Measurements from ENCODE around the gene GRIK2.

The GRIK2 gene

DNA sequence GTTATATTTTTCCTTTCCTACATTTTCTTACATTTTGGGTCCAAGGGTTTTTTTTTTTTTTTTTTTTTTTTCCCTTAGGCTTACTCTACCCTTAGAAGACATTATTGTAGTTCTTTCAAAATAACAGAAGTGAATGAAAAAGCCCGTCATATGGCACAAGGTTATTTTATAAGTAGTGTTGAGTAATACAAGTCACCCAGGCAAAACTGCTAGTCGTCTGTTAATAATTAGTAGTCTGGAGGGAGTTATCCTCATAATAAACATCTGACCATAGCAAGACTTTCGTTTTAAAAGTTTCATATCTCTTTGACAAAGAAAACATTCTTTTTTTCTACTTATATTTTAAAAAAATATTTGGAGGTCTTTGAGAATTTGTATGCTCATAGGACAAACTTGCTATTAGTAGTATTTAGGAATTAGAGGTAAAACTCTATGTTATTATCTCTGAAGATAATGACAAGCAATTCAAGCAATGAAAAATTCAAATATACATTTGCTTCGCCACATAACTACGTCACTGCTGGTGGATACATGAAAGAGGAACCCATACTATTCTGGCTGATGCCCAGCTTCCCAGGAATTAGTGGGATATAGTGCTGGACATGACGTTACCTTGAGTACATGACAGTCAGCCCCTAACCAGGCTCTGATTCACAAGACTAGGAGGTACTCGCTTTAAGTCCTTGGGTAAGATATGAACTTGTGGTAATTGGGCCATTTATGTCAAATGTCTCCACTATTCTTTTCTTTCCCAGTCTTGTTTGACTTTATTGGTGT is 532.8 kb downstream of the GRIK2 start:
- Histone ChIP-seq H3K36me3 (ENCODE audit: control insufficient read depth, insufficient read depth, low read length) (no peaks in the 10 kb centered on the region), H3K4me1 (ENCODE audit: control insufficient read depth, insufficient read depth, low read length) (no peaks in the 10 kb centered on the region), H3K9me3 (ENCODE audit: control insufficient read depth, insufficient read depth, low read length) (no peaks in the 10 kb centered on the region), H3K4me3 (ENCODE audit: low read depth, low read length) (no peak overlapping the region), H3K27me3 (ENCODE audit: control insufficient read depth, insufficient read depth, low read length) (no peaks in the 10 kb centered on the region), H3K9ac (ENCODE audit: low read depth, low read length) (no peak overlapping the region)

DNA sequence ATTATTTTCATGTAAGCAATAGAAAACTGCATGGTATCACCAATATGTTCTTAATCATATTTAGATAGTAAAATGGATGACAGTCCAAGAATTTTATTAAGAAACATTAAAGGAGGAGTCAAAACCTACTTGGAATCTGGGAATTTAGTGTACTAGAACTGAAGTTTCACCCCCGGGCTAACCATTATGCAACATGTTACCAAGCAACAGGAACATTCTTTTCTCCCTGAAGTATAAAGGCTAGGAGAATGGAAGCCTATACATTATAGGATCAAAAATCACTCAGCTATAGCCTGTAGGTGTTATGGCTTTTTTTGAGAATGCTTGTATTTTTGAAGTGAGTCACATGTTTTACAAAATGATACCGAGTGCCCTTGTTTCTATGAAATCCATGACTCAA is 538.3 kb downstream of the GRIK2 start:
- Histone ChIP-seq H3K27me3 (ENCODE audit: control insufficient read depth, insufficient read depth, low read length) (no peaks in the 10 kb centered on the region), H3K4me3 (ENCODE audit: low read depth, low read length) (no peak overlapping the region)

DNA sequence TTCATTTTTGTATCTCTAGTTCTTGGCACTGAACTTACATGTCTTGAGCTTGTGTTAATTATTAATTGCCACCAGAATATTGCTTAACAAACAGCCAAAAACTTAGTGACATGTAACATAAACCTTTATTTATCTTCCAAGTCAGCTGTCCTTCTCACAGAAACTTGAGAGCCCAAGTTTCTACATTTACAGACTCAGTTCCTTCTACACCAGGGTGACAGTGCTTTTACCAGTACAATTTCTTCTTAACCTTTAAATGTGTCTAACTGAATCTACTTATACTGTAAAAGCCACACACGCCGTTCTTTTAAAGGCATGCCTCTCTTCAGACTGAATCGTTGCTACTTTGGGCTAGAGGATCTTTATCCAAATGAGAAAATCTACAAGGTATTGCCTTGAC is 539.2 kb downstream of the GRIK2 start:
- Histone ChIP-seq H3K4me3 (ENCODE audit: low read depth, low read length) (no peak overlapping the region), H3K9ac (ENCODE audit: low read depth, low read length) (no peak overlapping the region), H3K36me3 (ENCODE audit: control insufficient read depth, insufficient read depth, low read length) (no peaks in the 10 kb centered on the region), H3K27me3 (ENCODE audit: control insufficient read depth, insufficient read depth, low read length) (no peaks in the 10 kb centered on the region), H3K9me3 (ENCODE audit: control insufficient read depth, insufficient read depth, low read length) (no peaks in the 10 kb centered on the region), H3K4me1 (ENCODE audit: control insufficient read depth, insufficient read depth, low read length) (no peaks in the 10 kb centered on the region)

More for the DNA sequence above, 538.3 kb downstream of the GRIK2 start:
- H3K36me3 ChIP-seq (ENCODE audit: control insufficient read depth, insufficient read depth, low read length): no peaks in the 10 kb centered on the region
- H3K9ac ChIP-seq (ENCODE audit: low read depth, low read length): no peak overlapping the region
- H3K9me3 ChIP-seq (ENCODE audit: control insufficient read depth, insufficient read depth, low read length): no peaks in the 10 kb centered on the region
- H3K4me1 ChIP-seq (ENCODE audit: control insufficient read depth, insufficient read depth, low read length): no peaks in the 10 kb centered on the region

DNA sequence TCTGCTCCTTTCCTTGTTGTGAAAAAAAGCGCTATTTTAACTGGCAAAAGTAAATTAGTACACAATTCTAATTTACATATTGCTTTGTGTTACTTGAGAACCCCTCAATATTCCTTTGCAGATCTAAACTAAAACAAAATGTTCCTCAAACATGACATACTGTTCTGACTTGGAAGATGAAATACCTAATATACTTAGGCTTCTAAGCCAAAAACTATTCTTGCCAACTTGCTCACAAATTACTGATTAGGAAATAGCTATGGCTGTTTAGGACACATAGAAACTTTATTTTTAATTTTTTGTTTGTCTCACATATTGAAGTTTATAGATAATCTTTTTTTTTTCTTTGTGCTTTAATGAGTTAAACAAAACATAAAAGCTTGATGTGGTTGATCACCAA is 542.2 kb downstream of the GRIK2 start:
- H3K9me3 ChIP-seq (ENCODE audit: control insufficient read depth, insufficient read depth, low read length): no peaks in the 10 kb centered on the region
- no peaks in the 10 kb centered on the region for H3K36me3 ChIP-seq (ENCODE audit: control insufficient read depth, insufficient read depth, low read length)
- H3K27me3 ChIP-seq (ENCODE audit: control insufficient read depth, insufficient read depth, low read length): no peaks in the 10 kb centered on the region
- no peak overlapping the region for H3K9ac ChIP-seq (ENCODE audit: low read depth, low read length)
- H3K4me1 ChIP-seq (ENCODE audit: control insufficient read depth, insufficient read depth, low read length): no peaks in the 10 kb centered on the region
- no peak overlapping the region for H3K4me3 ChIP-seq (ENCODE audit: low read depth, low read length)

DNA sequence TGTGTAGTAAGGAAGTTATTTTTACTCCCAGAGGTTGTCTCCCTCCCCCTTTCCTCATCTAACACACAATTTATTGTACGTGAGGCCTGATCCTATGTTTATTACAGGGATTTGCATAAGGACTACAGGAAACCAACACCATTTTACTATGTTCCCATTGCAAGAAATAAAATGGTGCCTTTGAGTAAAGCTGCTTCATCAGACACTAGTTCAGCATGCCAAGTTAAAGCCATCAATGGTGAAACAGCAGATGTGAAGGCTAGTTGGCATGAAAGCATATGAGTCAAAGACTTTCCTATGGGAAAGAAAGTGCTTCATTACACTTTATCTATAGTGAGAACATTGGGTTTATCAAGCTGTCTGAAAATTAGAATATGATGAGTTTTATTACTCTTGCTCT is 543.0 kb downstream of the GRIK2 start:
- Histone ChIP-seq H3K36me3 (ENCODE audit: control insufficient read depth, insufficient read depth, low read length) (no peaks in the 10 kb centered on the region), H3K9me3 (ENCODE audit: control insufficient read depth, insufficient read depth, low read length) (no peaks in the 10 kb centered on the region), H3K4me3 (ENCODE audit: low read depth, low read length) (no peak overlapping the region), H3K9ac (ENCODE audit: low read depth, low read length) (no peak overlapping the region), H3K4me1 (ENCODE audit: control insufficient read depth, insufficient read depth, low read length) (no peaks in the 10 kb centered on the region), H3K27me3 (ENCODE audit: control insufficient read depth, insufficient read depth, low read length) (no peaks in the 10 kb centered on the region)

DNA sequence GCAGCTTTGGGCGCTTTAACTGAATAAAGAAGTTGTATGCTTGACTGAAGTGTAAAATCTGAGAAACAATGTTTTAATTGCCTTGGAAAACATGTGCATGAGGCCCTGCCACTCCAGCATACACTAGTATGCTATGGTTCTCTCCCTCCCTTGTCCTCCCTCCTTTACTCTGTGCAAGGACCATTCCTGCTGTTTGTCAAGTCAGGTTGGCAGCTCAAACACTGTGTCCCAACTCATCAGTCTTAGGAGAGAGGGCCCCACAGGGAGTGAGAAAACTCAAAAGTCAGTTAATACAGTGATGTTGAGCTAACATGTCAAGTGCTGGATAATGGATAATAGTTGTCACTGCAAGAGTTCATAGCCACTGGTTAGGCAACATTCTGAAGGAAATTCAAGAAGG is 543.6 kb downstream of the GRIK2 start:
- Histone ChIP-seq H3K27me3 (ENCODE audit: control insufficient read depth, insufficient read depth, low read length) (no peaks in the 10 kb centered on the region), H3K4me3 (ENCODE audit: low read depth, low read length) (no peak overlapping the region)

DNA sequence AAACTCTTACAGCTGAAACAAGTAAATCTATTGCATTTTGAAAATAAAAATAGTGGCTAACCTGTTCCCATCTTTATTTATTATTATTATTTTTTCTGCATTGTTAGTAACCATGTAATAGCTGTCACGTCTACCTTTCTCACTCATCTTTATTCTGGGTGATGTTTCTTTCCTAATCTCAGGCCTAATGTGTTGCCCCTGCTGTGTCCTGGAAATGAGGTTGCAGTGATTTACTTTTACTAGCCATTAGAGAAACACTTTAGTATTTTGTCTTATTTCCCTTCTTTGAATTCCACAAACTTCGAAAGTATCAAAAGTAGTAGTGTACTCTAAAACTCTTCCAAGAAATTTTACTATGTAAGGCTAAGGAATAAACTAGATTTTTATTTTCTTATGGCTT is 546.9 kb downstream of the GRIK2 start:
- Histone ChIP-seq H3K27me3 (ENCODE audit: control insufficient read depth, insufficient read depth, low read length) (no peaks in the 10 kb centered on the region), H3K36me3 (ENCODE audit: control insufficient read depth, insufficient read depth, low read length) (no peaks in the 10 kb centered on the region), H3K4me1 (ENCODE audit: control insufficient read depth, insufficient read depth, low read length) (no peaks in the 10 kb centered on the region), H3K9me3 (ENCODE audit: control insufficient read depth, insufficient read depth, low read length) (no peaks in the 10 kb centered on the region), H3K4me3 (ENCODE audit: low read depth, low read length) (no peak overlapping the region), H3K9ac (ENCODE audit: low read depth, low read length) (no peak overlapping the region)

More for the DNA sequence above, 543.6 kb downstream of the GRIK2 start:
- H3K36me3 ChIP-seq (ENCODE audit: control insufficient read depth, insufficient read depth, low read length): no peaks in the 10 kb centered on the region
- no peak overlapping the region for H3K9ac ChIP-seq (ENCODE audit: low read depth, low read length)
- H3K9me3 ChIP-seq (ENCODE audit: control insufficient read depth, insufficient read depth, low read length): no peaks in the 10 kb centered on the region
- H3K4me1 ChIP-seq (ENCODE audit: control insufficient read depth, insufficient read depth, low read length): no peaks in the 10 kb centered on the region

DNA sequence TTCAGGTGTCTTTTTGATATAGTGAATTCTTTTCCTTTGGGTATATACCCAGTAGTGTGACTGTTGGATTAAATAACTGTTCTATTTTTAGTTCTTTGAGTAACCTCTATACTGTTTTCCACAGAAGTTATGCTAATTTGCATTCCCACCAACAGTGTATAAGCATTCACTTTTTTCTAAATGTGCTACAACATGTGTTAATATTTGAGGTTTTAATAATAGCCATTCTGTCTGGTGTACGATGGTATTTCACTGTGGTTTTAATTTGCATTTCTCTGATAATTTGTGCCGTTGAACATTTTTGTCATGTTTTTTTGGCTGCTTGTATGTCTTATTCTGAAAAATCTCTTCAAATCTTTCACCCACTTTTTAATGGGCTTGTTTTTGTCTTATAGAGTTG is 563.5 kb downstream of the GRIK2 start:
- no peaks in the 10 kb centered on the region for H3K9me3 ChIP-seq (ENCODE audit: control insufficient read depth, insufficient read depth, low read length)
- H3K4me1 ChIP-seq (ENCODE audit: control insufficient read depth, insufficient read depth, low read length): no peaks in the 10 kb centered on the region
- no peak overlapping the region for H3K9ac ChIP-seq (ENCODE audit: low read depth, low read length)
- H3K4me3 ChIP-seq (ENCODE audit: low read depth, low read length): no peak overlapping the region
- no peaks in the 10 kb centered on the region for H3K36me3 ChIP-seq (ENCODE audit: control insufficient read depth, insufficient read depth, low read length)
- H3K27me3 ChIP-seq (ENCODE audit: control insufficient read depth, insufficient read depth, low read length): no peaks in the 10 kb centered on the region

DNA sequence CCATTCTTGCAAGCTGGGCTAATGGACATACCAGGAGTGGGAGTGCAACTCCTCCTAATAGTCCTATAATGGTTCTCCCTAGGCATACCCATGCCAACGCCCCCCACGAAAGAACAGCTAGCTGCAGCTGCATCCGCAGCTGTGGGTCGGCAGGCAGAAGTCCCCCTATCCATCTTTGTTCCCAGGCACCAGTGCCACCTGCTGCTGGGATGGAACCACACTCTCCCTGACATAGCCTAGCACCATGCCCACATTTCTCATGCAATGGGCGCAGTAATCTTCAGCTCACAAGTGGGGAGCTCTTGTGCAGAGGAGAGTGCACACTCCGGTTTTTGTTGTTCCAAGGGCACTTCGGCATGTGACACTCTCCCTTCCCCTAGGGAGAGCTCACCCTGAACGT is 567.8 kb downstream of the GRIK2 start:
- Histone ChIP-seq H3K9me3 (ENCODE audit: control insufficient read depth, insufficient read depth, low read length) (no peaks in the 10 kb centered on the region), H3K4me3 (ENCODE audit: low read depth, low read length) (no peak overlapping the region)

DNA sequence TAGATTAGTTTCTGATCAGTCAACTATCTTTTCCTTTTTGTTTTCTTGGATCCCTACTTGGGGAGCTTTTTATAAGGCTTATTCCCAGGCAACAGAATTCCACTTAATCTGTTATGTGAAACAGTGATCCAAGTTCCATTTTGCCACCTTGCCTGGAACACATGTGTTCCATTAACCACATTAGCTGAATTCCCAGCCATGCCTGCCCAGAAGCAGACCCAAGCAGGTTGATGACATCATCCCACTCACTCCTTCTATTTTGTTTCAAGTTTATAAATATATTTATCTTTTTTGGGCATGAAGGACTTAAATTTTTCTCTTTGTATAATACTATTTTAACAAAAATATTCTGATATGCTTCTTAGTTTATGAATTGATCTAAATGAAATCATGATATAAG is 587.4 kb downstream of the GRIK2 start:
- no peak overlapping the region for H3K4me3 ChIP-seq (ENCODE audit: low read depth, low read length)
- no peaks in the 10 kb centered on the region for H3K27me3 ChIP-seq (ENCODE audit: control insufficient read depth, insufficient read depth, low read length)
- H3K9me3 ChIP-seq (ENCODE audit: control insufficient read depth, insufficient read depth, low read length): no peaks in the 10 kb centered on the region
- no peak overlapping the region for H3K9ac ChIP-seq (ENCODE audit: low read depth, low read length)
- no peaks in the 10 kb centered on the region for H3K36me3 ChIP-seq (ENCODE audit: control insufficient read depth, insufficient read depth, low read length)
- no peaks in the 10 kb centered on the region for H3K4me1 ChIP-seq (ENCODE audit: control insufficient read depth, insufficient read depth, low read length)

More for the DNA sequence above, 567.8 kb downstream of the GRIK2 start:
- no peaks in the 10 kb centered on the region for H3K36me3 ChIP-seq (ENCODE audit: control insufficient read depth, insufficient read depth, low read length)
- no peaks in the 10 kb centered on the region for H3K4me1 ChIP-seq (ENCODE audit: control insufficient read depth, insufficient read depth, low read length)
- no peaks in the 10 kb centered on the region for H3K27me3 ChIP-seq (ENCODE audit: control insufficient read depth, insufficient read depth, low read length)
- H3K9ac ChIP-seq (ENCODE audit: low read depth, low read length): no peak overlapping the region

DNA sequence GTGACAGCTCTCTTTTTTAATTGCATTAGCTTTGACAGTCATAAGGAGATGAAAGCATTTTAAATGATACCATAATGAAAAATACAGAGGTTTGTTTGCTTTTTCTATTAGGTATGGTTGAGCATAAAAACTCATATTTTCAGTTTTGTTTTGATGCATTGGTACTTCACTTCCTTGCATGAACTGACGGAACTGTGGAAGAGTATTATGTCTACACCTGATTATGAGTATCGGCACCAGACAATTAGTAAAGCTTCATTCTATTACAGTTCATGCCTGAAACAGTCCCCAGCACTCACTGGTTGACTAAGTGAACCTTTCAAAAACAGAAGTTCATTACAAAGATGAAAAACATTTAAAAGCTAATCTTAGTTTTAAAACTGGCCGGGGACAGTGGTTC is 593.0 kb downstream of the GRIK2 start:
- Histone ChIP-seq H3K27me3 (ENCODE audit: control insufficient read depth, insufficient read depth, low read length) (no peaks in the 10 kb centered on the region), H3K4me3 (ENCODE audit: low read depth, low read length) (no peak overlapping the region), H3K9ac (ENCODE audit: low read depth, low read length) (no peak overlapping the region), H3K4me1 (ENCODE audit: control insufficient read depth, insufficient read depth, low read length) (no peaks in the 10 kb centered on the region), H3K36me3 (ENCODE audit: control insufficient read depth, insufficient read depth, low read length) (no peaks in the 10 kb centered on the region), H3K9me3 (ENCODE audit: control insufficient read depth, insufficient read depth, low read length) (no peaks in the 10 kb centered on the region)

DNA sequence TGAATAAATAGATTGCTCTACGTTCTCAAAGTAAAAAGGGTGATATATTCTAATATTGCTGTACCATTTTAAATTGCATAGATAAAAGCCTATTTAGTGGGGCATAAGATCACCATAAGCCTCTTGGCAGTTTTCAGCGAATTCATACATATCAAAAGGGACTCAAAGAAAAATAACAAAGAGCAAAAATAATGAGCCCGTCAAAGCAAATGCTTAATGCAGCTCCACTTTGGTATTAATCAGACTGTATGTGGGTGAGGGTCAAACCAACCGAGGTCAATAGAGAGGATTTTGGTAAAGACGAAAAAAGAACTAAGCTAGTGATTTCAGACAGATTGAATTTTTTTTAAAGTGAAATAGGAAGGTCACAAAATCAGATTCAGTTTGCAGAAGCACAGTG is 598.8 kb downstream of the GRIK2 start:
- H3K9ac ChIP-seq (ENCODE audit: low read depth, low read length): no peak overlapping the region
- H3K27me3 ChIP-seq (ENCODE audit: control insufficient read depth, insufficient read depth, low read length): no peaks in the 10 kb centered on the region
- H3K9me3 ChIP-seq (ENCODE audit: control insufficient read depth, insufficient read depth, low read length): no peaks in the 10 kb centered on the region
- H3K4me3 ChIP-seq (ENCODE audit: low read depth, low read length): no peak overlapping the region
- no peaks in the 10 kb centered on the region for H3K36me3 ChIP-seq (ENCODE audit: control insufficient read depth, insufficient read depth, low read length)
- no peaks in the 10 kb centered on the region for H3K4me1 ChIP-seq (ENCODE audit: control insufficient read depth, insufficient read depth, low read length)

Measured in iPS-15b (cell line).